Parathyroid adenoma (tissue), 2 donors: ENCODE results near the gene RTP5.

Experiments used
- H2AFZ ChIP-seq: fragments of 300-600 bp; sonication (generic); one replicate; pipeline ENCODE4 v1.7.0; 2017; ENCODE audit warnings: antibody characterized with exemption, mild to moderate bottlenecking
- H3K27ac ChIP-seq: fragments of 300-600 bp; sonication (generic); one replicate; pipeline ENCODE4 v1.7.0; 2017
- H3K27me3 ChIP-seq: fragments of 300-600 bp; sonication (generic); one replicate; pipeline ENCODE4 v1.7.0; 2017; ENCODE audit warnings: low read length; ENCODE audit not compliant: control insufficient read depth, insufficient read depth
- H3K36me3 ChIP-seq: fragments of 300-600 bp; sonication (generic); one replicate; pipeline ENCODE4 v1.7.0; 2017; ENCODE audit warnings: low read length; ENCODE audit not compliant: control insufficient read depth, insufficient read depth
- H3K4me1 ChIP-seq: fragments of 300-600 bp; sonication (generic); one replicate; pipeline ENCODE4 v1.7.0; 2017; ENCODE audit warnings: control low read depth
- H3K4me2 ChIP-seq: fragments of 300-600 bp; sonication (generic); one replicate; pipeline ENCODE4 v1.7.0; 2017; ENCODE audit warnings: low read length
- H3K4me3 ChIP-seq: fragments of 300-600 bp; sonication (generic); one replicate; pipeline ENCODE4 v1.7.0; 2017; ENCODE audit warnings: low read depth, low read length
- H3K79me2 ChIP-seq: fragments of 300-600 bp; sonication (generic); one replicate; pipeline ENCODE4 v1.7.0; 2017; ENCODE audit warnings: control low read depth
- H3K9ac ChIP-seq: fragments of 300-600 bp; sonication (generic); one replicate; pipeline ENCODE4 v1.7.0; 2017; ENCODE audit warnings: mild to moderate bottlenecking
- H3K9me3 ChIP-seq: fragments of 300-600 bp; sonication (generic); one replicate; pipeline ENCODE4 v1.7.0; 2017; ENCODE audit warnings: low read length; ENCODE audit not compliant: control insufficient read depth
- TF ChIP-seq, protein P1 (sequence below): fragments of 300-600 bp; sonication (generic); IDR thresholded peaks from one replicate; pipeline ENCODE4 v1.7.0; 2017; ENCODE audit warnings: antibody characterized with exemption, mild to moderate bottlenecking
- donor health status: primary hyperparathyroidism.

Gene RTP5

DNA sequence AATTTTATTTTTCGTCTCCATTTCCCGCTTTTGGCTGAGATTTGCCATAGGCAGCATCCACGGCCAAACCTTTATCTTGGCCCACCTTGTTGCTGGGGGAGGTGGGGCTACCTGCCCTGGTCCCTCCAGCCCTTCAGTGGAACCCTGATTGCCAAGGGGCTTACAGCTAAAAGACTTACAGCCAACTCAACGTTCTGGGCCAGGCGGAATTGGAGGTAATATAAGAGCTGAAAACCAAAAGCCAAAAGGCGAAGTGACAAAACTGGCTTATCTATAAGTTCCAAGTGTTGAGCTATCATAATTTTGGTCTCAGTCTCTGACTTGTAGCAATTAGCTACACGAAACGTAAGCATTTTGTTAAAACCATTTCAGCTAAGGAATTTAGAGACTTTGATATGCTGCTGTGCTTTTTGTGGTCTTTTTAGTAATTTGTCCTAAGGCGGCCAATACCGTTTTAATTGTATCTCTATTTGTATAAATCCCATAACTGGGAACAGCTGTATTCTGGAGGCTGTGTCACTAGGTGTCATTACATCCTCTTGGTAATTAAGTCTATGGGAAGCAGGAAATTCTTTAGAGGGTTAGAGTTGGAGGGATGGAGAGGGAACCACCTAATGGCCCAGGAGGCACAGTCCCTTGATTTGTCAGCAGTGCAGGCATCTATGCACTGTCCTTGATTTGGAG is 34.9 kb upstream of the RTP5 start:
- Histone ChIP-seq H3K4me1 (no peaks in the 10 kb centered on the region), H3K4me2 (no peak overlapping the region), H3K9me3 (no peaks in the 10 kb centered on the region), H3K4me3 (no peak overlapping the region), H3K27ac (no peak overlapping the region), H3K79me2 (no peaks in the 10 kb centered on the region), H2AFZ (no peak overlapping the region), H3K9ac (no peak overlapping the region), H3K27me3 (no peaks in the 10 kb centered on the region), H3K36me3 (no peaks in the 10 kb centered on the region)
- TF ChIP-seq, protein P1, sequence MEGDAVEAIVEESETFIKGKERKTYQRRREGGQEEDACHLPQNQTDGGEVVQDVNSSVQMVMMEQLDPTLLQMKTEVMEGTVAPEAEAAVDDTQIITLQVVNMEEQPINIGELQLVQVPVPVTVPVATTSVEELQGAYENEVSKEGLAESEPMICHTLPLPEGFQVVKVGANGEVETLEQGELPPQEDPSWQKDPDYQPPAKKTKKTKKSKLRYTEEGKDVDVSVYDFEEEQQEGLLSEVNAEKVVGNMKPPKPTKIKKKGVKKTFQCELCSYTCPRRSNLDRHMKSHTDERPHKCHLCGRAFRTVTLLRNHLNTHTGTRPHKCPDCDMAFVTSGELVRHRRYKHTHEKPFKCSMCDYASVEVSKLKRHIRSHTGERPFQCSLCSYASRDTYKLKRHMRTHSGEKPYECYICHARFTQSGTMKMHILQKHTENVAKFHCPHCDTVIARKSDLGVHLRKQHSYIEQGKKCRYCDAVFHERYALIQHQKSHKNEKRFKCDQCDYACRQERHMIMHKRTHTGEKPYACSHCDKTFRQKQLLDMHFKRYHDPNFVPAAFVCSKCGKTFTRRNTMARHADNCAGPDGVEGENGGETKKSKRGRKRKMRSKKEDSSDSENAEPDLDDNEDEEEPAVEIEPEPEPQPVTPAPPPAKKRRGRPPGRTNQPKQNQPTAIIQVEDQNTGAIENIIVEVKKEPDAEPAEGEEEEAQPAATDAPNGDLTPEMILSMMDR = no peak

- H3K4me3 ChIP-seq = no peak overlapping the region
- no peaks in the 10 kb centered on the region for H3K27me3 ChIP-seq
- H3K9me3 ChIP-seq = no peaks in the 10 kb centered on the region
- TF ChIP-seq, protein P1 = no peak
- no peaks in the 10 kb centered on the region for H3K36me3 ChIP-seq
- H3K79me2 ChIP-seq = no peaks in the 10 kb centered on the region
- no peak overlapping the region for H2AFZ ChIP-seq
- H3K27ac ChIP-seq = no peak overlapping the region
- no peaks in the 10 kb centered on the region for H3K4me1 ChIP-seq
- no peak overlapping the region for H3K4me2 ChIP-seq
- no peak overlapping the region for H3K9ac ChIP-seq
Observed at GRCh38 chr2:241835611-241836010, 33.9 kb upstream of the RTP5 start.

DNA sequence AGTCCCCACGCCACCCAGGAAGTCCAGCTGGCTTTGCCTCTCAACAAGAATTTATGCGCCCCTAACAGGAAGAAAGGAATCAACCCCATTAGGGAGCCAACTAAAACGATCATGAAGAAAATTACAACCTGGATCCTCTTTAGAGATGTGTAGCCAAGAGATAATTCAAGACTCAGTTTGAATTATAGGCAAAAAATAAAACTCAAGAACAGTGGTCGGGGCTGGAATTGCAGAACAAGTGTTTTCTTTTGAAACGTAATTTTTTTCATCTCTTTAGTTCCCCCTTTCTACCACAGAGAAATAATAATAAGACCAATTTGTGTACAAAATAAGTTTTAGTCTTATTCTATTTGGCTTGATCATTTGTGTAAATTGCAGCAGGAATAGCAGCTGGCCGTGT is 33.2 kb upstream of the RTP5 start:
- TF ChIP-seq, protein P1 = no peak
- Histone ChIP-seq H3K27me3 (no peaks in the 10 kb centered on the region), H3K4me3 (no peak overlapping the region)

GRCh38 chr2:241837197-241837965 is 32.1 kb upstream of the RTP5 start:
- Histone ChIP-seq H2AFZ (no peak overlapping the region), H3K27ac (no peak overlapping the region), H3K9ac (no peak overlapping the region), H3K4me3 (no peak overlapping the region), H3K79me2 (no peaks in the 10 kb centered on the region), H3K36me3 (no peaks in the 10 kb centered on the region), H3K4me2 (no peak overlapping the region), H3K4me1 (no peaks in the 10 kb centered on the region), H3K9me3 (no peaks in the 10 kb centered on the region), H3K27me3 (no peaks in the 10 kb centered on the region)
- TF ChIP-seq, protein P1 = no peak

More for the DNA sequence above, 33.2 kb upstream of the RTP5 start:
- Histone ChIP-seq H3K79me2 (no peaks in the 10 kb centered on the region), H3K9me3 (no peaks in the 10 kb centered on the region), H2AFZ (no peak overlapping the region), H3K4me2 (no peak overlapping the region), H3K4me1 (no peaks in the 10 kb centered on the region), H3K27ac (no peak overlapping the region), H3K36me3 (no peaks in the 10 kb centered on the region), H3K9ac (no peak overlapping the region)
